ENCODE results near the gene ITGB1.
"Not testable (repeated sequence)": the region's sequence is repeated elsewhere in the genome, so short reads cannot be mapped to it uniquely, and the experiment has no call there.

Gene ITGB1

DNA sequence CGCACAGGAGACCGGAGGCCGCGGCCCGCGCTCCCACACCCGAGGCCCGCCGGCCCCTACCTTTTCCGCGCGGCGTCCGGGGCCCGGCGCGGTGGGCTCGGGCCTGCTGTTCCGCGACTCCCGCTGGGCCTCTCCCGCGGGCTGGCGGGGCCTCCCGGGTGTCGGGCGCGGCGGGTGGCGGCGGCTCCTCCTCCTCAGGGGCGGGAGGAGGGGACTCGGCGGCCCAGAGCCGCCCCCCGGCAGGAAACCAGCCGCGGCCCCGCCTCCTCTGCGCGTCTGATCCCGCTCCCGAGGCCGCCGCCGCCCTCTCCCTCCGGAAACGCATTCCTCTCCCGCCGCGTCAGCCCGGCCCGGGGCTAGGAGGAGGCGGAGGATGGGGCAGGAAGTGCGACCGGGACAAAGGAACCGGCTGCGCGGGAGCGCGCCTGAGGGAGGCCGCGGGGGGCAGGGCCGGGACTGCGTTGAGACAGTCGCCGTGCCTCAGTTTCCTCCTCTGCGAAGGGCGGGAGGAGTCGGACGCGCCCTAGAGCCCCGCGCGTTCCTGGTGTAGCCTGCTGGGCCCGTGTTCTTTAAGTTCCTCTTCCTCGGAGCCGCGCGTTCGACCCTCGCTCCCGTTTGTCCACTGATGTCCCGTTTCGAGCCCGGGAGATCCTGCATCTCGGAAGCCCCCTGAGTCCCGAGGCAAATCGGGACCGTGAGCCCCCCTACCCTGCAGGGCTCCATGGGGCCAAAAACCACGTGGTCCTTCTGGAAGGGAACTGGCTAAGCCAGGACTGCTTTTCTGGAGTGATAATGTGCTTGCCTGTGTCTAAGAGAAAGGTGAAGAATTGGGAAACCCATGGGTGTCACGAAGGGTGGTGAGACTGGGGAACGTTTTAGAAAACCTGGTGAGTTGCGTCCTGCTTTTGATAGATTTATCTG lies at the start of gene ITGB1:
TSS of gene ITGB1 (minus strand) at position 146 of the 921 bp plus-strand sequence. CDS start 22,672 bp downstream, outside the sequence.
- Histone ChIP-seq H4K20me1 (peaks cover 42% of the 10 kb centered on the region), H3K9me3 (no peaks in the 10 kb centered on the region), H3K4me2 (peak within 1 kb of the TSS; percentile 92), H3K27ac (peak within 1 kb of the TSS; percentile 92), H3K9ac (peak within 1 kb of the TSS; percentile 95), H3K4me1 (peaks cover 47% of the 10 kb centered on the region), H3K27me3 (no peaks in the 10 kb centered on the region), H3K36me3 (peaks cover 3% of the 10 kb centered on the region; the same call in 1 of the 2 replicates), H3K4me3 (peak within 1 kb of the TSS; percentile 98)
- TF ChIP-seq Cebpa-rat (IDR thresholded peaks at IDR 0.05) = no peak

DNA sequence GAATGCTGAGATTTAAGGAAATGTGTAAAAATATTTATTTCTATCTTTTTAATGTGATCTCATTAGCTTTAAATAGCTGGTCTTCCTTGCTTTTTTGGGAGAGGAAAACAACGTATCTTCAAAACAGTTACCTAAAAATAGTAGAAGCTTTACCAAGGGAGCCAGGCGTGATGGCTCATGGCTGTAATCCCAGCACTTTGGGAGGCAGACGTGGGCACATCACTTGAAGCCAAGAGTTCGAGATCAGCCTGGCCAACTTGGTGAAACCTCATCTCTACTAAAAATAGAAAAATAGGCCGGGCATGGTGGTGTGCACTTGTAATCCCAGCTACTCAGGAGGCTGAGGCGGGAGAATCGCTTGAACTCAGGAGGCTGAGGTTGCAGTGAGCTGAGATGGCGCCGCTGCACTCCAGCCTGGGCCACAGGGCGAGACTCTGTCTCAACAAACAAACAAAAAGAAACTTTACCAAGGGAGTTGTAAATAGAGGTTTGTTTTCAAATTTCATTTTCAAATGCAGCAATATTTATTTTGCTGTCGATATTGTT lies 48.4 kb upstream of the ITGB1 start:
- no peaks in the 10 kb centered on the region for H4K20me1 ChIP-seq
- H3K9ac ChIP-seq = no peak overlapping the region
- H3K27me3 ChIP-seq = peaks cover 13% of the 10 kb centered on the region
- no peaks in the 10 kb centered on the region for H3K9me3 ChIP-seq
- H3K36me3 ChIP-seq = no peaks in the 10 kb centered on the region
- peak overlapping the region; percentile 47 for H3K4me2 ChIP-seq
- TF ChIP-seq Cebpa-rat (IDR thresholded peaks at IDR 0.05) = no peak
- no peak overlapping the region for H3K27ac ChIP-seq
- no peak overlapping the region for H3K4me3 ChIP-seq
- H3K4me1 ChIP-seq = peaks cover 16% of the 10 kb centered on the region

DNA sequence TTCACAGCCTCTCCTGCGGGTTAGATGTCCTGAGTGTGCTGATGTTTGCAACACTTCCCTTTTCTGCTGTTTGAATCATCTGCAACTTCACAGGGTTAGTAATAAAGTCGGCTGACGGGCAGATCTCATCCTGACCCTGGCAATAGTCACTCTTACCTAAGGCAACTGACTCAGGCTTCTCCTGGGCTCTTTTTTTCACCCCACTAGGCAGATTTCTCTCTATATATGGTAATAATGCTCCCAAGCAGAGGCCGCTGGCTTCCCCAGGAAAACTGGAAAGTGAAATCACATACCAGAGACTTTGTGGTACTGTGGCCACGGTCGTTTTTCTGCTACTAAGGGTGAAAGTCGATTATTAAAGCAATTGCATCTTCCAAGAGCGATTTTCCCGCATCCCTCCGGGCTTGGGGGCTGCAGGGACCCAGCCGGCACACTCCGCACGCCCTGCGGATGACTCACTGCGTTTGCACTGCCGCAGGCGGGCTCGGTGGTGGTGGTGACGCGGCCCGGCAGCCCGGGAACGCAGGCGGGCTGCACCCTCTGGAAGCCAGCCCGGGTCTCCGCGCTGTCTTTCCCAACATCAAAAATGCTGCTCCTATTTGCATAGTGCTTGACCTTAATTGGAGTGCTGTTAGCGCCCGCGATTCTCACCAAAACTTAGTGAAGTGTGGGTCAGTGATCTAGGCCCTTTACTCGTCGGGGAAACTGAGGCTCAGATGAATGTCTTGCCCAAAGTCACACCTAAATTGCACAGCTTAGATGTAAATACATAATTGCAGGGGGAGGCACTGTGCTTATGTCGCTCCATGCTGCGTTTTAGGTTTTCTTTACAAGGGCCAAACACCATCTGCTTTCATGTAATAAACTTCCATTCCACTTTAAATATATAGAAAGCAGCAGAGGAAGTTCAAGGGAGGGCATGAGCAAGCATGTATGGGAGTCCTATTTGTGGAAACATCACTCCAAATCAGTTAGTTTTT lies 47.6 kb upstream of the ITGB1 start:
- Histone ChIP-seq H3K4me3 (no peak overlapping the region), H3K4me2 (peak overlapping the region; percentile 47), H3K9ac (no peak overlapping the region), H3K36me3 (no peaks in the 10 kb centered on the region), H4K20me1 (no peaks in the 10 kb centered on the region), H3K27me3 (peaks cover 13% of the 10 kb centered on the region), H3K9me3 (no peaks in the 10 kb centered on the region), H3K27ac (no peak overlapping the region), H3K4me1 (peaks cover 16% of the 10 kb centered on the region)
- TF ChIP-seq Cebpa-rat (IDR thresholded peaks at IDR 0.05) = no peak

DNA sequence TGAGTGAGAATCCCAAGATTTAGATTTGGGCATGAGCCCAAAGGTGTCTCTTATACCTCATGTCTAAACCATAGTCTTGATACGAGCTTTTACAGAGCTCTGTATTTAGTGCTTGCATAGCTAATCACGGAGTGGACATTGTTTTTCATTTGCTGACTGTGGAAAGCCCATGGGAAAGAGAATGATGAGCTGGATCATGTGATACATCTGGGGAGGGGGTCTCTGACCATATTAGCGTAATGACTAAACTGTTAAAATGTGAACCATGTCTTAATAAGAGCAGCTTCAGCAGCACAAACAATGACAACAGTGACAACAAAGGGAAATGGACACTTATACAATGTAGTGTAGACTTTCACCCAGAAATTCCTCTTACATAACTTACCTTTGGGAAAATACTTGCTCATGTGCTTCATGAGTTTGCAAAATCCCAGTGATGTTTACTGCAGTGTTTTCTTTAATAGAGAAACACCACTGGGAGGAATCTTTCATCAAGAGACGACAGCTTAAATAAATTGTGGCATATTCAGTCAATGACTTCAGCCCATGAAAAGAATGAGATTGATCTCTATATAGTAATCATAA lies 44.0 kb upstream of the ITGB1 start:
- Histone ChIP-seq H4K20me1 (no peaks in the 10 kb centered on the region), H3K27me3 (peaks cover 13% of the 10 kb centered on the region), H3K9me3 (peaks cover 3% of the 10 kb centered on the region; the same call in 1 of the 2 replicates), H3K27ac (no peak overlapping the region), H3K9ac (no peak overlapping the region), H3K4me3 (no peak overlapping the region), H3K36me3 (no peaks in the 10 kb centered on the region), H3K4me2 (no peak overlapping the region), H3K4me1 (peaks cover 16% of the 10 kb centered on the region)
- TF ChIP-seq Cebpa-rat (IDR thresholded peaks at IDR 0.05) = no peak

DNA sequence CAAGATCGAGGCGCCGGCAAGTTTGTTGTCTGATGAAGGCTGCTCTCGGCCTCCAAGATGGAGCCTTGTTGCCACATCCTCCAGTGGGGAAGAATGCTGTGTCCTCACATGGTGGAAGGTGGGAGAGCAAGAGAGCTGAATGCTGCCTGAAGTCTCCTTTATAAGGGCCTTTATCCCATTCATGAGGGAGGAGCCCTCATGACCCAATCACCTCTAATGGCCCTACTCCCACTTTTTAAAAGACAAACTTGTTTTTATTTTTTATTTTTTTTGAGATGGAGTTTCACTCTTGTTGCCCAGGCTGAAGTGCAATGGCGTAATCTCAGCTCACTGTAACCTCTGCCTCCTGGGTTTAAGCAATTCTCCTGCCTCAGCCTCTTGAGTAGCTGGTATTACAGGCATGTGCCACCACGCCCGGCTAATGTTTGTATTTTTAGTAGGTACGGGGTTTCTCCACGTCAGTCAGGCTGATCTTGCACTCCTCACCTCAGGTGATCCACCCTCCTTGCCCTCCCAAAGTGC lies 40.1 kb upstream of the ITGB1 start:
- not testable (repeated sequence) for H3K4me2 ChIP-seq, H3K4me1 ChIP-seq, H4K20me1 ChIP-seq, H3K36me3 ChIP-seq, H3K4me3 ChIP-seq, H3K27ac ChIP-seq, H3K27me3 ChIP-seq, H3K9me3 ChIP-seq, H3K9ac ChIP-seq

DNA sequence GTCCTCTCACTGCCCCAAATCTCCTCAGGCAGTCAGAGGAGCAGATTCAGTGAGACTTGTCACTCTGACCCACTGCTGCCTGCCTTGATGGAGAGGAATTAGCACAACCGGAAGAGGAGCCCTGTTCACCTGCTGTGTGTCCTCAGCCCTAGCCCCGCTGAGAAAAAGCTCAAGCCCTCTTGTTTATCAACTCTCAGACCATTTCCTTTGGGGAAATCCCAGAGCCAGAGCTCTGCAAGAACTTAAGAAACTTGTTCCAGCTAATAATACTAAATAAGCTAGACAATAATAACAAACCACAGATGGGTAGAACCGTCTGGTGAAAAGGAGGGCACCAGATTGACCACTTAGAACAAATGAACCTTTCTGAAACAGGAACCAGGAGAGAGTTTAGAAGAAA lies 37.7 kb upstream of the ITGB1 start:
- Histone ChIP-seq H3K36me3 (no peaks in the 10 kb centered on the region), H3K27me3 (no peaks in the 10 kb centered on the region), H3K27ac (no peak overlapping the region), H3K9me3 (peaks cover 7% of the 10 kb centered on the region; the same call in 1 of the 2 replicates), H3K4me3 (no peak overlapping the region), H3K9ac (no peak overlapping the region), H3K4me1 (no peaks in the 10 kb centered on the region), H3K4me2 (no peak overlapping the region), H4K20me1 (no peaks in the 10 kb centered on the region)
- no peak for TF ChIP-seq Cebpa-rat (IDR thresholded peaks at IDR 0.05)

DNA sequence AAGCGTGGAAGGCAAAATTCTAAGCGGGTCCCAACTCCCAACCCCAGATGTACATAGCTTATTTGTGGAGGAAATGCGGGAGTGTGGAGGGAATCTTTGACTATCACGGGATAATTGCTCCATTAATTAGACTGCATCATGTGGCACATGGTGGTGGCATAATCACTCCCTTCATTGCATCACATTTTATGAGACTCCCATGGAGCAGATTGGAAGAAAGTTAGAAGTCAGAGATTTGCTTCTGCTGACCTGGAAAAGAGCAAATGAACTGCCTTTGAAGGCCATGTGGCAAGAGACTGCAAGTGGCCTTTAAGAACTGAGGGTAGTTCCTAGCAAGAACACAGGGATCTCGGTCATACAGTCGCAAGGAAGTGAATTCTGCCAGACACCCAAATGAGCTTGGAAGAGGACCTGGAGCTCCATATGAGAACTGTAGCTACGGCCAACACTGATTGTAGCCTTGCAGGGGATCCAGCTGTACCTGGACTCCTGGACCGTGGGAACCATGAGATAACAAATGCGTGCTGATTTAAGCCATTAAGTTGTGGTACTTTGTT lies 37.1 kb upstream of the ITGB1 start:
- Histone ChIP-seq H3K36me3 (no peaks in the 10 kb centered on the region), H3K4me2 (no peak overlapping the region), H3K27ac (no peak overlapping the region), H3K9ac (no peak overlapping the region), H4K20me1 (no peaks in the 10 kb centered on the region), H3K9me3 (peaks cover 7% of the 10 kb centered on the region; the same call in 1 of the 2 replicates), H3K4me3 (no peak overlapping the region), H3K27me3 (no peaks in the 10 kb centered on the region), H3K4me1 (no peaks in the 10 kb centered on the region)
- TF ChIP-seq Cebpa-rat (IDR thresholded peaks at IDR 0.05) = no peak

DNA sequence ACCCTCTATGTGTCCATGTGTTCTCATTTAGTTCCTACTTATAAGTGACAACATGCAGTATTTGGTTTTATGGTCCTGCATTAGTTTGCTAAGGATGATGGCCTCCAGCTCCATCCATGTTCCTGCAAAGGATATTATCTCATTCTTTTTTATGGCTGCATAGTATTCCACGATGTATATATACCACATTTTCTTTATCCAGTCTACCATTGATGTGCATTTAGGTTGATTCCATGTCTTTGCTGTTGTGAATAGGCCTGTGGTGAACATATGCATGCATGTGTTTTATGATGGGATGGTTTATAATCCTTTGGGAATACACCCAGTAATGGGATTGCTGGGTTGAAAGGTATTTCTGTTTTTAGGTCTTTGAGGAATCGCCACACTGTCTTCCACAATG lies 36.6 kb upstream of the ITGB1 start:
- H3K27me3 ChIP-seq, H3K36me3 ChIP-seq, H3K4me2 ChIP-seq, H3K9ac ChIP-seq, H3K9me3 ChIP-seq, H3K27ac ChIP-seq, H3K4me1 ChIP-seq, H3K4me3 ChIP-seq, H4K20me1 ChIP-seq: not testable (repeated sequence)

DNA sequence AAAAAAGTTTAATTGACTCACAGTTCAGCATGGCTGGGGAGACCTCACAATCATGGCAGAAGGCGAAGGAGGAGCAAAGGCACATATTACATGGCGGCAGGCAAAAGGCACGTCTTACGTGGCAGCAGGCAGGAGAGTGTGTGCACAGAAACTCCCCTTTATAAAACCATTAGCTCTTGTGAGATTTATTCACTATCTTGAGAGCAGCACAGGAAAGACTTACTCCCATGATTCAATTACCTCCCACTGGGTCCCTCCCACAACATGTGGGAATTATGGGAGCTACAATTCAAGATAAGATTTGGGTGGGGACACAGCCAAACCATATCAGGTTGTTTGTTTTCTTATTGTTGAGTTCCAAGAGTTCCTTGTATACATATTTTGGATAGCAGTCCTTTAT lies 34.3 kb upstream of the ITGB1 start:
- not testable (repeated sequence) for H3K27ac ChIP-seq, H3K9me3 ChIP-seq, H3K27me3 ChIP-seq, H3K4me3 ChIP-seq, H3K36me3 ChIP-seq, H4K20me1 ChIP-seq, H3K4me1 ChIP-seq, H3K9ac ChIP-seq, H3K4me2 ChIP-seq

Measured in BLaER1 (cell line).